ENCODE data around the gene IL7R. TPM values are rescaled to one million over a fixed set of nuclear protein-coding genes. Genes with fewer than 3 reads are reported as not detected.
A peak's percentile ranks its signal among the peaks of the same experiment; 100 is the strongest.

Gene IL7R
- total and polyA plus RNA-seq, 2 donors from 2014 or later = 0.34 to 53.7 TPM

- FAIRE-seq = no peak
- Histone ChIP-seq H3K27me3 (ENCODE audit: control insufficient read depth, insufficient read depth, low read length) (no peaks in the 10 kb centered on the region), H3K9me3 (ENCODE audit: control insufficient read depth in 2 of 3, insufficient read depth in 1 of 3, low read length in 3 of 3) (no peaks in the 10 kb centered on the region), H3K27ac (ENCODE audit: low read depth in 2 of 2, low read length in 2 of 2) (no peak overlapping the region), H3K36me3 (ENCODE audit: control insufficient read depth in 2 of 3, insufficient read depth in 3 of 3, low read length in 3 of 3) (no peaks in the 10 kb centered on the region), H3K9ac (ENCODE audit: low read length in 3 of 3) (no peak overlapping the region), H3K4me1 (ENCODE audit: control insufficient read depth in 2 of 3, insufficient read depth in 2 of 3, low read depth in 1 of 3, low read length in 3 of 3) (peaks cover 0 to 2% (median 0%) of the 10 kb centered on the region in 3 donors), H3K4me3 (ENCODE audit: low read length in 3 of 3) (no peak overlapping the region)
- TF ChIP-seq CTCF (IDR thresholded peaks at IDR 0.05; ENCODE audit: borderline replicate concordance, extremely low read depth, insufficient read depth) = no peak
- intact Hi-C loops (cut with DNase I) = no loop called here
- peak in 2 of 5 donors; percentile 15 to 19 for DNase-seq
Observed at GRCh38 chr5:35857606-35858205, 1.0 kb downstream of the IL7R start.

DNA sequence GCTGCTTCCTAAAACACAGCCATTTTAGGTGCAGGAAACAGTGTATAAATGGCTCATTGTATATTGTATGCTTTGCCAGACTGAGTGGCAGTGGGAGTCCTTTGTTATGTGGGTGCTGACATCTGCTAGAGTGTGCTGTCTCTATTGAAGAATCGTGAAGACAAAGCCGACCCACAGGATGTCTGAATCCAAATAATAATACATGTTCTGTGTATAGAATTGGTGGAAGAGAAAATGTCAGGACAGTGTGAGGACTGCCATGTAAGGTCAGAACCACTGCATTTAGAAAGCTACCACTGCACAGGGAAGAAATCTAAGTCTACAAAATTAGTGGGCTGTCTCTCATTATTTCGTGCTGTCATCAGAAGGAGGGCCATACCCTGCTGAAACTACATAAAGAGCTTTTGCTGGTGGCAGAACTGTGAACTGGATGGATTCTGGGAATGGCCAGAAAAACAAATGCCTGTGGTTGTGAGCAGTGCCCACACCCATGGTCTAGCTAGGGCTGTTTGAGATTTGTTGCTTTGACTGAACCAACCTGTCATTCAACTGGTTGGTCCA lies 2.5 kb downstream of the IL7R start:
- FAIRE-seq (no peak), DNase-seq (no peak)
- Histone ChIP-seq H3K9me3 (ENCODE audit: control insufficient read depth in 2 of 3, insufficient read depth in 1 of 3, low read length in 3 of 3) (no peaks in the 10 kb centered on the region), H3K9ac (ENCODE audit: low read length in 3 of 3) (no peak overlapping the region), H3K36me3 (ENCODE audit: control insufficient read depth in 2 of 3, insufficient read depth in 3 of 3, low read length in 3 of 3) (no peaks in the 10 kb centered on the region), H3K27me3 (ENCODE audit: control insufficient read depth, insufficient read depth, low read length) (no peaks in the 10 kb centered on the region), H3K4me1 (ENCODE audit: control insufficient read depth in 2 of 3, insufficient read depth in 2 of 3, low read depth in 1 of 3, low read length in 3 of 3) (no peaks in the 10 kb centered on the region), H3K27ac (ENCODE audit: low read depth in 2 of 2, low read length in 2 of 2) (peak overlapping the region in 1 of 2 donors; percentile 5), H3K4me3 (ENCODE audit: low read length in 3 of 3) (no peak overlapping the region)
- no peak for TF ChIP-seq CTCF (IDR thresholded peaks at IDR 0.05; ENCODE audit: borderline replicate concordance, extremely low read depth, insufficient read depth)
- intact Hi-C loops (cut with DNase I) = no loop called here

- TF ChIP-seq CTCF (IDR thresholded peaks at IDR 0.05; ENCODE audit: borderline replicate concordance, extremely low read depth, insufficient read depth) = no peak
- intact Hi-C loops (cut with DNase I) = no loop called here
- Histone ChIP-seq H3K27ac (ENCODE audit: low read depth in 2 of 2, low read length in 2 of 2) (no peak overlapping the region), H3K4me3 (ENCODE audit: low read length in 3 of 3) (no peak overlapping the region), H3K4me1 (ENCODE audit: control insufficient read depth in 2 of 3, insufficient read depth in 2 of 3, low read depth in 1 of 3, low read length in 3 of 3) (no peaks in the 10 kb centered on the region), H3K9ac (ENCODE audit: low read length in 3 of 3) (no peak overlapping the region), H3K9me3 (ENCODE audit: control insufficient read depth in 2 of 3, insufficient read depth in 1 of 3, low read length in 3 of 3) (no peaks in the 10 kb centered on the region), H3K27me3 (ENCODE audit: control insufficient read depth, insufficient read depth, low read length) (no peaks in the 10 kb centered on the region), H3K36me3 (ENCODE audit: control insufficient read depth in 2 of 3, insufficient read depth in 3 of 3, low read length in 3 of 3) (no peaks in the 10 kb centered on the region)
- DNase-seq = no peak
- FAIRE-seq = no peak
Observed at GRCh38 chr5:35860686-35861085, 4.0 kb downstream of the IL7R start.

All from kidney (tissue), 14 donors.